HG02885 (cell line): ENCODE data around the gene LCE1A.

Source experiments
- ATAC-seq: cut with Tn5 transposase; IDR thresholded peaks from one replicate; pipeline ENCODE4 v1.9.1; 2021; ENCODE audit warnings: mild to moderate bottlenecking; ENCODE audit not compliant: unreplicated experiment, poor library complexity

Gene LCE1A

GRCh38 chr1:152869808-152870419, 42.6 kb downstream of the LCE1A start:
- ATAC-seq: peak; percentile 78

- ATAC-seq: no peak
Observed at GRCh38 chr1:152870831-152871730, 43.8 kb downstream of the LCE1A start.

- ATAC-seq: peak; percentile 48
Observed at GRCh38 chr1:152871731-152872126, 44.5 kb downstream of the LCE1A start.

- ATAC-seq: no peak
Observed at GRCh38 chr1:152873495-152873894, 46.2 kb downstream of the LCE1A start.

- ATAC-seq: no peak
Observed at GRCh38 chr1:152876827-152877226, 49.6 kb downstream of the LCE1A start.
